Parathyroid adenoma (tissue), 2 donors: ENCODE data around the gene NEIL3.

Experiments
- H2AFZ ChIP-seq: fragments of 300-600 bp; sonication (generic); one replicate; pipeline ENCODE4 v1.7.0; 2017; ENCODE audit warnings: antibody characterized with exemption, mild to moderate bottlenecking
- H3K27ac ChIP-seq: fragments of 300-600 bp; sonication (generic); one replicate; pipeline ENCODE4 v1.7.0; 2017
- H3K27me3 ChIP-seq: fragments of 300-600 bp; sonication (generic); one replicate; pipeline ENCODE4 v1.7.0; 2017; ENCODE audit warnings: low read length; ENCODE audit not compliant: control insufficient read depth, insufficient read depth
- H3K36me3 ChIP-seq: fragments of 300-600 bp; sonication (generic); one replicate; pipeline ENCODE4 v1.7.0; 2017; ENCODE audit warnings: low read length; ENCODE audit not compliant: control insufficient read depth, insufficient read depth
- H3K4me1 ChIP-seq: fragments of 300-600 bp; sonication (generic); one replicate; pipeline ENCODE4 v1.7.0; 2017; ENCODE audit warnings: control low read depth
- H3K4me2 ChIP-seq: fragments of 300-600 bp; sonication (generic); one replicate; pipeline ENCODE4 v1.7.0; 2017; ENCODE audit warnings: low read length
- H3K4me3 ChIP-seq: fragments of 300-600 bp; sonication (generic); one replicate; pipeline ENCODE4 v1.7.0; 2017; ENCODE audit warnings: low read depth, low read length
- H3K79me2 ChIP-seq: fragments of 300-600 bp; sonication (generic); one replicate; pipeline ENCODE4 v1.7.0; 2017; ENCODE audit warnings: control low read depth
- H3K9ac ChIP-seq: fragments of 300-600 bp; sonication (generic); one replicate; pipeline ENCODE4 v1.7.0; 2017; ENCODE audit warnings: mild to moderate bottlenecking
- H3K9me3 ChIP-seq: fragments of 300-600 bp; sonication (generic); one replicate; pipeline ENCODE4 v1.7.0; 2017; ENCODE audit warnings: low read length; ENCODE audit not compliant: control insufficient read depth
- TF ChIP-seq, protein P1 (sequence below): fragments of 300-600 bp; sonication (generic); IDR thresholded peaks from one replicate; pipeline ENCODE4 v1.7.0; 2017; ENCODE audit warnings: antibody characterized with exemption, mild to moderate bottlenecking
- donor health status: primary hyperparathyroidism.

NEIL3 gene, protein sequence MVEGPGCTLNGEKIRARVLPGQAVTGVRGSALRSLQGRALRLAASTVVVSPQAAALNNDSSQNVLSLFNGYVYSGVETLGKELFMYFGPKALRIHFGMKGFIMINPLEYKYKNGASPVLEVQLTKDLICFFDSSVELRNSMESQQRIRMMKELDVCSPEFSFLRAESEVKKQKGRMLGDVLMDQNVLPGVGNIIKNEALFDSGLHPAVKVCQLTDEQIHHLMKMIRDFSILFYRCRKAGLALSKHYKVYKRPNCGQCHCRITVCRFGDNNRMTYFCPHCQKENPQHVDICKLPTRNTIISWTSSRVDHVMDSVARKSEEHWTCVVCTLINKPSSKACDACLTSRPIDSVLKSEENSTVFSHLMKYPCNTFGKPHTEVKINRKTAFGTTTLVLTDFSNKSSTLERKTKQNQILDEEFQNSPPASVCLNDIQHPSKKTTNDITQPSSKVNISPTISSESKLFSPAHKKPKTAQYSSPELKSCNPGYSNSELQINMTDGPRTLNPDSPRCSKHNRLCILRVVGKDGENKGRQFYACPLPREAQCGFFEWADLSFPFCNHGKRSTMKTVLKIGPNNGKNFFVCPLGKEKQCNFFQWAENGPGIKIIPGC

DNA sequence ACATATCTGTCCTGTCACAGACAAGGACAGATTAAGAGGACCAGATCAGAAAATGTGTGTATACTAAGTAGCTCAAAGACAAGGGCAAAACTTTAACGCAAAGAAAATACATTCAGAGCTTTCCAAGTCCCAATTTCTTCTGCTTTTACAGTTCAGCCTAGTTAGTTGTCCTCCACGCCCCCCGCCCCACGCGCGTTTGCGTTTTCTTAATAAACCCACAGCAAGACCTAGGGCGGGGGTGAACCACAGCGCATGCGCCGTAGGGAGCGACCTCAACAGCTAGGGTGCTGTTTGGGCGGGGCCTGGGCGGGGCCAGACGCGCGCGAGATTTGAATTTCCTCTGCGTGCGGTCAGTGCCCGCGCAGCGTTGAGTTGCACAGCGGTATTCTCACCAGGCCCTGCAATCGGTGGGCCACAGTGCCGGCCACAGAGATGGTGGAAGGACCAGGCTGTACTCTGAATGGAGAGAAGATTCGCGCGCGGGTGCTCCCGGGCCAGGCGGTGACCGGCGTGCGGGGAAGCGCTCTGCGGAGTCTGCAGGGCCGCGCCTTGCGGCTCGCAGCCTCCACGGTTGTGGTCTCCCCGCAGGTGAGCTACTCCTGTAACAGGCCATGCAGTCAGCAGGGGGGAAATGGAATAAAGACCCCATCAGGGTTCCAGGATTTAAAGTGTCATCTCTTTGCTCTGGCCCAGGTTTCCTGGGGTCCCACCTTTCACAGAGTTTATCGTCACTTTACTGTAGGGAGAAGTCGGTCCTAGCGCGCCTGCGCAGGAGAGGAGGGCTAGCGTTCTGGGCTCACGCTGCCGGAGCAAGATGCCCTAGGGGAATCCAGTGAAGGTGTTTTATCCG is at the start of gene NEIL3:
Gene NEIL3 (plus strand): TSS at position 353 of the 850 bp plus-strand sequence. CDS start 80 bp downstream, at position 433.
- Histone ChIP-seq H3K27ac (no peak within 1 kb of the TSS), H3K36me3 (no peaks in the 10 kb centered on the region), H3K4me3 (peak within 1 kb of the TSS; percentile 65), H3K4me2 (peak within 1 kb of the TSS; percentile 96), H3K27me3 (no peaks in the 10 kb centered on the region), H3K4me1 (no peaks in the 10 kb centered on the region), H2AFZ (peak within 1 kb of the TSS; percentile 68), H3K9ac (no peak within 1 kb of the TSS), H3K79me2 (no peaks in the 10 kb centered on the region), H3K9me3 (no peaks in the 10 kb centered on the region)
- TF ChIP-seq, protein P1, sequence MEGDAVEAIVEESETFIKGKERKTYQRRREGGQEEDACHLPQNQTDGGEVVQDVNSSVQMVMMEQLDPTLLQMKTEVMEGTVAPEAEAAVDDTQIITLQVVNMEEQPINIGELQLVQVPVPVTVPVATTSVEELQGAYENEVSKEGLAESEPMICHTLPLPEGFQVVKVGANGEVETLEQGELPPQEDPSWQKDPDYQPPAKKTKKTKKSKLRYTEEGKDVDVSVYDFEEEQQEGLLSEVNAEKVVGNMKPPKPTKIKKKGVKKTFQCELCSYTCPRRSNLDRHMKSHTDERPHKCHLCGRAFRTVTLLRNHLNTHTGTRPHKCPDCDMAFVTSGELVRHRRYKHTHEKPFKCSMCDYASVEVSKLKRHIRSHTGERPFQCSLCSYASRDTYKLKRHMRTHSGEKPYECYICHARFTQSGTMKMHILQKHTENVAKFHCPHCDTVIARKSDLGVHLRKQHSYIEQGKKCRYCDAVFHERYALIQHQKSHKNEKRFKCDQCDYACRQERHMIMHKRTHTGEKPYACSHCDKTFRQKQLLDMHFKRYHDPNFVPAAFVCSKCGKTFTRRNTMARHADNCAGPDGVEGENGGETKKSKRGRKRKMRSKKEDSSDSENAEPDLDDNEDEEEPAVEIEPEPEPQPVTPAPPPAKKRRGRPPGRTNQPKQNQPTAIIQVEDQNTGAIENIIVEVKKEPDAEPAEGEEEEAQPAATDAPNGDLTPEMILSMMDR, result no peak

DNA sequence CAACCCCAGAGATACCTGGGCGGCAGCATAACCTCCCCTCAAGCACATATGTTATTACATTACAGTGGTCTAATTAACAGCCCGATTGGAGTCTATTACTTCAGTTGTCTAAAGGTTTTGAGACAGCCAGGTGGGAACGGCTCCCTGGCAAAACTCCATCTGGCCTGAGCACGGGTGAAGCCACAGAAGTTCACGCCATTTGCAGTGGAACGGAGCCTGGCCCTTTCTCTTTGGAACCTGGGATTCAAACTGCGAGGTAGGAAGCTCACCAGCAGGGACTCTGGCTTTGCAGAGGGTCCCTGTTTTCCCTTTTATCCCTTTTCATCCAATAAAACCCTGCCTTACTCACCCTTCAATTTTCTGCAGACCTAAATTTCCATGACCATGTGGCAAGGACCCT is 45.9 kb upstream of the NEIL3 start:
- no peak overlapping the region for H3K27ac ChIP-seq
- H3K36me3 ChIP-seq, result no peaks in the 10 kb centered on the region
- H3K4me2 ChIP-seq, result no peak overlapping the region
- no peaks in the 10 kb centered on the region for H3K27me3 ChIP-seq
- TF ChIP-seq, protein P1, result no peak
- H2AFZ ChIP-seq, result no peak overlapping the region
- H3K9me3 ChIP-seq, result no peaks in the 10 kb centered on the region
- no peak overlapping the region for H3K4me3 ChIP-seq
- no peaks in the 10 kb centered on the region for H3K4me1 ChIP-seq
- H3K9ac ChIP-seq, result no peak overlapping the region
- H3K79me2 ChIP-seq, result no peaks in the 10 kb centered on the region

DNA sequence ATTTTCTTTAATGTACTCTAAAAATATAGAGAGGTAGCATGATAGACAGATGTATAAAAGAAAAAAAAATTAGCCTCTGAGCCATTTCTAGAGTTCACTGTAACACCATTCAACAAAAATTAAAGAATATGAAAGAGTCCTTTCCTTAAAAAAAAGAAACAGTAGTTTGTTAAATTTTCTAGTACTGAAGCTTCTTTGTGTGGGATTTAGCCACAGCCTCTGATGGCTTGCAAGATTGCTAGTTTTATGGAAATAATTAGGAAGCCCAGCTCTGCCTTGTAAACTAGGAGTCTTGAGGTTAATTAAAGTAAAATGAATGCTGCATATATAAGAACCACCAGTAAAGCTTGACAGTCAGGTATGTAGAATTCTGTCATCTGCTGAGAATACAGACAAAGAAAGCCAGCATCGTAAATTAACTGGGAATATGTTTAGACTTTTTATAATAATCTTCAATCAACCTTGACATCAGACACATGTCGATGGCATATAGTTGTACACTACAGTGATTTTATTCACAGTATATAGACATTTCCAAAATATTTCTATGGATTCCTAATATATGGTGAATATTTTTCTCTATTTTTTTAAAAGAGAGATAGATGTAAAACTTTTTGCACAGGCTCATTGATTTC is 44.8 kb upstream of the NEIL3 start:
- Histone ChIP-seq H3K9me3 (no peaks in the 10 kb centered on the region), H3K27me3 (no peaks in the 10 kb centered on the region), H3K27ac (no peak overlapping the region), H3K79me2 (no peaks in the 10 kb centered on the region), H3K4me3 (no peak overlapping the region), H3K4me2 (no peak overlapping the region), H3K9ac (no peak overlapping the region), H2AFZ (no peak overlapping the region), H3K4me1 (no peaks in the 10 kb centered on the region), H3K36me3 (no peaks in the 10 kb centered on the region)
- TF ChIP-seq, protein P1, result no peak

DNA sequence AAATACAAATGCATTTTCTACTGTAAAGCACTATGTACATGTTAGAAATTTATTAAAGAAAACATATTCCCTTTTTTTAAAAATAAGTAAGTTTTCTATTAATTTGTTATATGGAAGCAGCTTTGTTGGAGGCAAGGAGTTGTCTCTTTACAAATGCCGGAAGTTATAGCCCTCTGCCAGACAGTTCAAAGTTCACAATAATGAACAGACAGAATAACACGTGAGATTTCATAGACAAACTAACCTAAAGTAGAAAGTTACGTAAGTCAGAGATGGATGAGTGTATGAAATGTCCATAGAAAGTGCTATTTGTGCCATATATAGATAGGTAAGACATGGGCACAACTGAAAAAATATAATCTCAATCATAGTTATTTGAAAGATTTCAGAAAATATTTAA is 43.9 kb upstream of the NEIL3 start:
- H3K79me2 ChIP-seq, result no peaks in the 10 kb centered on the region
- H3K9me3 ChIP-seq, result no peaks in the 10 kb centered on the region
- H3K27me3 ChIP-seq, result no peaks in the 10 kb centered on the region
- H2AFZ ChIP-seq, result no peak overlapping the region
- no peak overlapping the region for H3K4me3 ChIP-seq
- H3K4me1 ChIP-seq, result no peaks in the 10 kb centered on the region
- no peak overlapping the region for H3K4me2 ChIP-seq
- H3K27ac ChIP-seq, result no peak overlapping the region
- no peaks in the 10 kb centered on the region for H3K36me3 ChIP-seq
- TF ChIP-seq, protein P1, result no peak
- H3K9ac ChIP-seq, result no peak overlapping the region
